Measurements from ENCODE around the gene SELP.

SELP gene

DNA sequence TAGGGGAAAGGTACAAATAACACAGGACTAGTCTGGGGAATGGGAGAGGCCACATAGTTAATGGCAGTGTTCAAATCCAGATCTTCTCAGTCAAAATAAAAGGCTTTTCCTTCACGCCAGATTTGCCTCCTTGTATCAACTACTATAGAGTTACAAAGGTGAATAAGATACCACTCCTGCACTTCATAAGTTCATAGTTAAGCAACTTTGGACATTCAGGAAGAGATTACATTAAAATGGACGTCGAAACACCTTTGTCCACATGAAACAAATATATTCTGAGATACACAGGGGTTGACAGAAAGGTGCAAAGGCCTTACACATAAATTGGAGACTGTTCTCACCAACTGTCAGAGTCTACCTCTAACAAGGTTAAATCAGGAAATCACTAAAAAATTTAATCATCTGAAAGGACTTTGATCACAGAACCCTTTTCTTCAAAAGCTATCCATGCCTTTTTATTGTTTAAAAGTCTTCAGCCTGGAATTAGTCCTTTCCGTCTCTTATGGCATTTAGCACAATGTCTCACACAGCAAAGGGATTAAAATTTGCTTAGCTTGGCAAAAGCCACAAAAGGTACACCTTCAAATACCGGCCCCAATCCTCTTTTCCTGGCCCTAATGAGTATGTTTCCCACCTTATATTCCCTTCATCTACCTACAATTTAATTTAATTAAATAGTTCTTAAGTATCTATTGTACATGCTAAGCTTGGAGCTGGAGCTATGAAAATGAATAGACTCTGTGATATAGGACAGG lies 51.8 kb downstream of the SELP start:
- DNase-seq (ENCODE audit: low read depth in 1 of 2, low spot score in 1 of 2) = no peak

DNA sequence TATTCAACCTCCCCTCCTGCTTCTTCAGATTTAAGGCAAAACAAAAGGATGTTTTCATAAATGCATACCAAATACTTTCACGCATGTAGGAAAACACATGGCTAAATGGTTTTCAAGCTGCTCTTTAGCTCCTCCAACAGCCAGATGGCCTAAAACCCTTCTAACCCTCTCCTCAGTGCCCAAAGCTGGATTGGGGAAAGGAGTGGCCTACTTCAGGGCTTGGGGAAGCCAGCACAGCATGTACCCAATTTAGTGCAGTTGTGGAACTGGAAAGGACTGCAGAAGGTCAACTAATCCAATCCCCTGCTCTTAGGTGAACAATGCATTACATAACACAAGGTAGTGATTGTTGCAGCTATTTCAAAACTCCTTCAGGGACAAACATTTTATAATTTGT lies 53.0 kb downstream of the SELP start:
- no peak for DNase-seq (ENCODE audit: low read depth in 1 of 2, low spot score in 1 of 2)

DNA sequence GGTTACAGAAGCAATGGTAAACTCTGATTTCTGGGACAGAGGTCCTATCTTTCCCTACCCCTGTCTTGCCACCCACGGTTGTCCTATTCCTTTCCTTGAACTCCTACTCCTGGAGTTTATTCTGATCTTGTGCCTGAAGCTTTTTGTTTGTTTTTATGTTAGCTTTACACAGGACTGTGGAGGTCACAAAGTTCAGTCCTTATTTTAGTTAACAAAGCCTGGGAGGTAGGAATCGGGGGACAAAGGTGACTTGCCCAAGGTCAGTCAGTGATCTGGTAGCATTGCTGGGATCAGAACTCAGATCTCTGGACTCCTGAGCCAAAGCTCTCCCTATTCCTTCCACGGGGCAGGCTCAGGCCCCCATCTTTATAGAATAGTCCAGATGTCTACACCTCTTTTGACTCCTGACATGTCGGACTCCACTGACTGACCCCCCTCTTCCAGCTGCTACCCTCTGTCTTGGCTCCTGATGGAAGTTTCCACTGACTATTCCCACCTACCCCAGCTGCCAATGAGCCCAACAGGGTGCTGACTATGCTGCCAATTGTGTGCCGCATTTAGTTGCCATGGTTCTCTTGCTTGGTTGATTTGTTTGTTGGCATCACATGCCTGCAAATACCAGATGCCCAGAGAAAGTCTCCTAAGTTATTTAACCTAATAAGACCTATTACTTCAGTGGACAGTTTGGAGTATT lies 53.5 kb downstream of the SELP start:
- no peak for DNase-seq (ENCODE audit: low read depth in 1 of 2, low spot score in 1 of 2)

DNA sequence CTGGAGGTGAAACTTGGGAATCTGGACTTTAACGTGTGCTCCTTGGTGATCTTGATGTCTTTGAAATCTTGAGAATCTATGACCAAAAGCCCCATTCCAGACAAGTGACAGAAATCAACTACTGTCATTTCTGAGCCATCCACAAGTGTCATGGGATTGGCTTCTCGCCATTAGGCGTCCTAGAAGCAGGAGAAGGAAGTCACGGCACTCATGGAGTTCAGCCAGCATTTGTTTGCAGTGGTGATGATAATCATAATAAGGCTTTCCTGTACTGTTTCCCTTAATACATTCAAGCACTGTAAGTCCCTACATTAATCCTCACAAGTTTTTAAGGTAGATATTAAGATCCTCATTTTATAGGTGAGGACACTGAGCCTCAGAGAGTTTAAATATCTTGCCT lies 55.6 kb downstream of the SELP start:
- no peak for DNase-seq (ENCODE audit: low read depth in 1 of 2, low spot score in 1 of 2)

DNA sequence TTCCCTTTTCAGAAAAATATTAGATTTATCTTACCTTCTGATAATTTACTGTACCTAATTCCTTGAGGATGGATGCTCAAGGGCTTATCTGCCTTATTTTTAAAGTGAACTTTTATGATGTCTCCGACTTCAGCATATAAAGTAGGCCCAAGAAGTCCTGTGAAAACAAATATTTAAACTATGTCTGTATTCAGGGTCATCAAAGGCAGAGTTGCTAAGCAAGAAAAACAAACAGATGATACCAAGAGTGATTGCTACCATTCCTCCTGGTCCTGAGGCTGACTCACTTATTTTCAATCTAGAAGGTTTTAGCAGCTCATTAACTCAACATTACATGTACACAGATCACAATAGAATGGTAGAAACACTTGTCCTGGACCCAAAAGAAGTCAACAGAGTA lies 57.7 kb downstream of the SELP start:
- DNase-seq (ENCODE audit: low read depth in 1 of 2, low spot score in 1 of 2) = no peak

DNA sequence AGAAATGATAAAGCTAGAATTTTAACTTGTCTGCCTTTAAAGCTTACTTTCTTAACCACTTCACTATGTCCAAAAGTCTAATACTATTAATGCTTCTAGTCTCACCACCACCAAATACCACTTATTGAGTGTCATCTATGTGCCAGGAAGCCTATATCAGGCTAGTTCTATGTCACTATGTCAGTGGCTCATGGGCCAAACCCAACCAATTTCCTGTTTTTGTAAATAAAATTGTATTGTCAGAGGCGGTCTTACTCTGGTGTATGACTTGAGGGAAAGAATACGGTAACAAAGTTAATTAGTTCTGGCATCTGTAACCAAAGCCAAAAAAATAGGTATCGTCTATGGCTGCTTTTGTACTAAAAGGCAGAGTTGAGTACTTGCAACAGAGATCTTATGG lies 58.5 kb downstream of the SELP start:
- no peak for DNase-seq (ENCODE audit: low read depth in 1 of 2, low spot score in 1 of 2)

DNA sequence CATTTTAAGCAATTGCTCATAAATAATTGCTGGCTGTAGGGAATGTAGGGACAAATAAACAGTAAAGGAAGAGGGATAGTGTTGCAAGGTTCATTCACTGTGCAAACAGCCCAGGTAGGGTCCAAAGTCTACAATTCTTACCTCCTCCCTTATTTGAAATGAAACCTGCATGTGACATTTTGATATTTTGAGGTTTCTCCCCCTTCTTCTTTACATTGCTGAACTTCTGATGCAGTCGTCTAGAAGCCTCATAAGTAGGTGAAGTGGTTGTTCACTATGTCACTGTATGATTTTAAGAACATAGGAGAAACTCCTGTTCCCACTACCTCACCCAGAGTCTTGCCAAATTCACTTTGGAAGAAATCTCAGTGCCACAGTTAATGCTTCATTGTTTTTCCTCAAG lies 59.8 kb downstream of the SELP start:
- DNase-seq (ENCODE audit: low read depth in 1 of 2, low spot score in 1 of 2) = no peak

DNA sequence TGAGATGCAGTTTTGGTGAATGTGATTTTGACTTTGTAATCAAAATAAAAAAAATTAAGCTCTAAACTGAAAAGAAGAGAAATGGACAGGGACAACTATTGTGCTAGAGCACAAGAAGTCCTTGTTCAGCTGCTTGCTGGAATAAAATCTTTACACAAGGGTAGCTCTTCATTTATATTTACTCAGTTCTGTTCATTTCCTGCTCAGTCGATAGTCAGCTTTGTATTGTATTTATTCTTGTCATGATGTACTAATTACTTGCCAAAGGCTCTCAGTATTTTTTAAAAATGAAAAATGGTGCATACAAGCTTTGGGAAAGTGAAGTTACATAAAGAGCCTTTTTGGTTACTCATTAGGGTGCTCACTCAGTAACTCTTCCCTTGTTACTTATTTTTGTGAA lies 61.4 kb downstream of the SELP start:
- no peak for DNase-seq (ENCODE audit: low read depth in 1 of 2, low spot score in 1 of 2)

DNA sequence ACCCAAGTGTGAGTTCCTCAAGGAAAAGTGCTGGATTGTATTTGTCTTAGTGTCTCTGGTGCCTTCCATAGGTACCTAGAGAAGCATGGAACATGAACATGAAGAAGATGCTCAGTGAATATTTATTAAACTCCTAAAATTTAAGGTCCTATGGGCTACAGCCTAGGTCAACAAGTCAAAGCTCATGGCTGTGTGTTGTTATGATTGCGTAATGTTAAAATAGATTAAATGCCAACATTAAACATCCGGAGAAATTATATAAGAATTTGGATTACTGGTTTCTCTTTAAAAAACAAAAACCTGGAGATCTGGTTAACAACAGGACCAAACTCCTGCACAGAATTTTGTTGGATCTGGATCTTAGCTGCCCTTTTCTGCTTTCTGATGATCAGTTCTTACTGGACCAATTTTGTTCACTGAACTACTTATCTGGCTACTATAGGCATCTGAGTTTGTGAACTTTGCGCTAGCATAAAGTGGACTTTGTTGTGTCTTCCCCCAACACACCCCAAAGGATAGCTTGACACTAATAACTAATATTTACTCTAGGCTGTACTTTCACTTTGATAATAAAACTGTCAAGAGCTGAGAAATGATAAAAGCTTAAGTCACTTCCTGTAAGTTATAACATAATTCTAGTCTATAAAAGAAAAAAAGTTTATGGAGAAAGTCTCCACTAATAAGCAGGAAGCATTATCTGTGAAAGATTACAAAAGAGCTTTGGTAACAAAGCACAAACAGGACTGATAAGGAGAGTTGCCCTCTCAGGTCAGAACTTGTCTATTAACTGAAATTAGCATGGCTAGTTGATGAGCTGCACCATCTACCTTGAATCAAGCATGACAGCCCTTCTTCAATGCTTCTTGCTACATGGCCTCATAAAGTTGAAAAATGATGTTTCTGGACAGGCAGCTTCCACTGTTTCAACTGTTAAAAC lies 64.3 kb downstream of the SELP start:
- no peak for DNase-seq (ENCODE audit: low read depth in 1 of 2, low spot score in 1 of 2)

DNA sequence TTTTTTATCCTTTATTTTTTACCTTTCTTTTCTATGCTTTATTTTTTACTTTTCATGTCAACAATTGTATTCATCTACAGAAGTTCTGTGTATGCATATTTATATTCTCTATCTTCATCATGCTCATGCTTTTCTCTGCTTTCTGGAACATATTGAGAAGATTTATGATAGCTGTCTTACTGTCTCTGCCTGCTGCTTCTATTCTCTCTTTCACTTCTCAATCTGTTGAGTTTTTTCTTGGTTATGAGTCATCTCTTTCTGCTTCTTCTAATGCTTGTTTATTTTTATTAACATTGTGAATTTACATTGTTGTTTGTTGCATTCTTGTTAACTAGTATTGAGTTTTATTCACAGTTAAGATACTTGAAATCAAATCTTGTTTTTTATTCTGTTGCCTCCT lies 66.3 kb downstream of the SELP start:
- no peak for DNase-seq (ENCODE audit: low read depth in 1 of 2, low spot score in 1 of 2)

DNA sequence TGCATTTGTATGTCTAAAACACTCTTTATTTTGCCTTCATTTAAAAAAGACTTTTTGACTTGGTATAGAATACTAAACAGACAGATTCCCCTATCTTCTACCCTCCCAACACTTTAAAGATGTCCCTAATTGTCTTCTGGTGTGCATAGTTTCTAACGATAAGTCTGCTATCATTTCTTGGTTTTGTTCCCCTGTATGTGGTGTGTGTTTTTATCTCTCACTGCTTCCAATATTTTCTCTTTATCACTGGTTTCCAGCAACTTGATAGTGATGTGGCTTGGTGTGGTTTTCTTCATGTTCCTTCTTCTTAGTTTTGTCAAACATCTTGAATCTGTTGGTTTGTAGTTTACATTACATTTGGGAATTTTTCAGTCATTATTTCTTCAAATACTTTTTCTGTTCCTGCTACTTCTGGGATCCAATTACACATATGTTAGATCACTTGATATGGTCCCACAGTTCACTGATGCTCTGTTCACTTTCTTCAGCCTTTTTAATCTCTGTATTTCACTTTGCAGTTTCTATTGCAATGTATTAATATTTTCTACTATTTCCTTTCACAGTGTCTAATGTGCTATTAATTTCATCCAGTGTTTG lies 66.8 kb downstream of the SELP start:
- DNase-seq (ENCODE audit: low read depth in 1 of 2, low spot score in 1 of 2) = no peak

DNA sequence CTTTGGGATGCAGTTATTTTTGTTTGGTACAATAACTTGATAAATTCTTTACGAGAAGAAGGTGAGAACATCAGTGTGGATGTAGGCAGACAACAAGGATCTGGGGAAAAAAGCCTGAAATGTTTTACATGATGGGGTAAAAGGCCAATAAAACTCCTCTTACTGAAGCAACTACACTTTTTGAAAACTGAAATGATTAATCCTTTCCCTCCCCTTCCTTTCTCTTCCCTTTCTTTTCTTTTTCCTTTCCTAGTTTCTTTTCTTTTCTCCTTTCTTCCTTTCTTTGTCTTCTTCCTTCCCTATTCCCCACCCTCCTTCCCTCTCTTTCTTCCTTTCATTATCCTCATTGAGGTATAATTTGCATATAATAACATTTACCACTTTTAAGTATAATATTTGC lies 68.2 kb downstream of the SELP start:
- DNase-seq (ENCODE audit: low read depth in 1 of 2, low spot score in 1 of 2) = no peak

DNA sequence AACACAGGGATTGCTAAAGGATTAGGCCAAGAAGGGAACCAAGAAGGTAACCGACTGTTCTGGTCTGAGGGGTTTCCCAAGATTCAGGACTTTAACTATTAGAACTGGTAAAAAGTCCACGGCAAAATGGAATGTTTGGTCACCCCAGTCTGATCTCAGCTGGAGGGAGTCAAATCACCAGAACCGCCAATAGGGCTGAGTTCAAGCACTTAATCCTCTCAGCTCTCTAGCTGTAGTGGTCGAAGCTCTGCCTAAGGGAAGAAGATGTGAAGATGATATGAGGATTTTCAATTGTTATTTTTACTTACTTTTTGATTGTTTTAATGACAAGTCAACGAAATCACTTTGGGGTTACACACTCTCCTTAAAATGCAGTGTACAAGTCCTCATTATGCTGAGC lies 72.8 kb downstream of the SELP start:
- no peak for DNase-seq (ENCODE audit: low read depth in 1 of 2, low spot score in 1 of 2)

DNA sequence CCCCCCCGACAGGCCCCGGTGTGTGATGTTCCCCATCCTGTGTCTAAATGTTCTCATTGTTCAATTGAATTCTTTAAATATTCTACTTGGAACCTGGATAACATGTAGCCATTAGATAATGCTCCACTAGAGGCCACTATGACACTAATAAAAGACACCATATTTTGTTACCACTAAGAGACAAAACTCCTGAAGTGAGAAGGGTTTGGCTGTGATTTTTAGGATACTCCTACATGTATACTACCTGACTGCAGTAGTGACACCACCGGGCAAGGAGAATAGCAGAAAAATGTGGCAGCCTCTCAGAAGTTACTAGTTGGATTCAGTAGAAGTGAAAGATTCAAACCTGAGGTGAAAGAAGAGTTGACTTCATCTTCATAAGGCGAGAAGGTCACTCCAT lies 79.6 kb downstream of the SELP start:
- no peak for DNase-seq (ENCODE audit: low read depth in 1 of 2, low spot score in 1 of 2)

DNA sequence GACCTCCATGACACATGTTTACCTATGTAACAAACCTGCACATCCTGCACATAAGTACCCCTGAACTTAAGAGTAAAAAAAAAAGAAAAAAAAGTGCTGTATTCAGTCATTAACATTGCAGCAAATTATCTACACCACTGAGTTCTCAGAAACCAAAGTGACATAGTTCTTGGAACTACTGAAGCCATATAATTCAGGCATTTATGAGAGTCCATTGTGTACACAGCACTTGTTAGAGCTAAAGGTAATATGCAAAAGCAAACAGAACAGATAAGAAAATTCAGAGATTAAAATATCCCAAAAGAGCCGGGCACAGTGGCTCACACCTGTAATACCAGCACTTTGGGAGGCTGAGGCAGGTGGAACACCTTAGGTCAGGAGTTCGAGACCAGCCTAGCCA lies 81.6 kb downstream of the SELP start:
- no peak for DNase-seq (ENCODE audit: low read depth in 1 of 2, low spot score in 1 of 2)

DNA sequence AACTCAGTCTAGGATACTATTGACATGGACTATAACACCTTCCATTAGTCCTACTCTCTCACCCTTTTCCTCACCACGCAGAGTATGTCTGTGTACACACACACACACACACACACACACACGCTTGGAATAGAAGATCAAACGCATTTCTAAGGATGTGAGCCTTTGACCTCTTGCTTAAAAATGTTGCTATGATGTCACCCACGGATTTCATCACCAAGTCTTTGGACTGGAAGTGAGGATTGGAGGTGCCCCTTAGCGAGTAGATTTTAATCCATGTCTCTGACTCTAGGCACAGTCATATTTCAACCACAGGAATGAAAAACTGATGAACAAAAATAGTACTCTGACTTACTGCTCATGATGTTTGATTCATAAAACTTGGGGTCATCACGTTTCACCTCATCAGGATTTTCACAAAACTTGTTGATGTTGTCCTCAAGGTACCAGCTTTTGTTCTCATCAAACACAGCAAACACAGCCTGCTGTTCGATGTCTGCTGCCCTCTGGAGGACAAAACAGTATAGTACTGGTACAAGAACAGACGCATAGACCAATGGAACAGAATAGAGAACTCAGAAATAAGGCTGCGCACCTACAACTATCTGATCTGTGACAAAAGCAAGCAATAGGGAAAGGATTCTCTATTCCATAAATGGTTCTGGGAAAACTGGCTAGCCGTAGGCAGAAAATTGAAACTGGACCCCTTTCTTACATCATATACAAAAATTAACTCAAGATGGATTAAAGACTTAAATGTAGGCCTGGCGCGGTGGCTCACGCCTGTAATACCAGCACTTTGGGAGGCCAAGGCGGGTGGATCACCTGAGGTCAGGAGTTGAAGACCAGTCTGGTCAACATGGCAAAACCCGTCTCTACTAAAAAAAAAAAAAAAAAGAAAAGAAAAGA lies 83.6 kb downstream of the SELP start:
- peak in 1 of 2 donors; percentile 16 for DNase-seq (ENCODE audit: low read depth in 1 of 2, low spot score in 1 of 2)

DNA sequence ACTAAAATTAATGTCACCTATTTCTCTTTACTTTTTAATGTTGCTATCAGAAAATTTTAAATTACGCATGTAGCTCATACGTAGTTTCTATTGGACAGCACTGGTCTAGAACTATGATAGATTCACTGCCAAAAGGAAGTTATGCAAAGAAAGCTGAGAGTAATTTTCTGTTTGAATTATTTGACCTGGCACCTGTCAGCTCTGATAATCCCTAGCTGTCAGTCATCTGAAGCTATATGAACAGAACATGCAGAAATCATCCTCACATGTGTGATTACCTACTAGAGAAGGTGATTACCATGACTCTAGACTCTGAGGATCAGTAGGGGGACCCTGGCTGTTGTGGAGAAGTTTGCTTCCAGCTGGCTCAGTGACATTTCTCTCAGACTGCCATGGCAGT lies 84.5 kb downstream of the SELP start:
- no peak for DNase-seq (ENCODE audit: low read depth in 1 of 2, low spot score in 1 of 2)

DNA sequence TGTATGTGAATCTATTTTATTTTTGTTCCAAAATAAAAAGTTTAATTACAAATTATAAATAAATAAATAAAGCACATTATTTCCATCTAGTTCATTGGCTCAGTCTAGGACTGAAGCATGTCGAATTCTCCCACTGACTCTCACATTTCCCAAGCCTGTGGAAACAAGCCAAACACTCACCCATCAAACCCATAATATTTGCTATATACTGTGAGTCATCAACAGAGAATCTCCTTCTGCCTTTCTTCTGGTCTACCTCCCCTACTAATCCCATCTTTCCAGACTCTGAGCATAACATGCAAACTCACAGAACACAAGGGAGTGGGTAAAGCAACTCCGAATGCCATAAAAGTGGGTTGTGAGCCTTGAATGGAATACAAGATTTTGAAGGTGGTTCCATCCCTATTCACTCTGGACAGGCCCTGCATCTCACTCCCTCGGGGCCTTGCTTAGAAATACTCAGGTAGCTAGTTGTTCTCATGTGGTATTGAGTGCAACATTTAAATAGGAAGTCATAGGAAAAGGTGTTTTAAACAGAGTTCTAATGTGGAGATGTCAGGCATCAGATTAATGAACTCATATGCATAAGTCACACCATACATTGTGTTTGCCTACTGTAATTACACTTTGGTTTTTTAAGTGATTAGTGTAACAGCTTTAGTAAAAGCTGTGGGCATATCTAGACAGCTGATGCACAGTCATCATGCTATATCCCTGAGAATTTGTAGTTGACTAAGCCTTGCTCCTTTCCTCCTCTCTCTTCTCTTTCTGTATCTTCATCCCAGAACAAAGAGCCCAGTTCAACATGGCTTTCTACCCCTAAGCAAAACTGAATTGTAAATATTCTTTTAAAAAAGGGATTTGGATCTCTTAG lies 90.7 kb downstream of the SELP start:
- DNase-seq (ENCODE audit: low read depth in 1 of 2, low spot score in 1 of 2) = no peak
